Uterus (tissue), 2 donors: Measurements from ENCODE around the gene MGAT4A.

Experiments
- CTCF ChIP-seq, 4 experiments: fragments of 200-600 bp in 2 of 4; fragments of 450-650 bp in 2 of 4; sonication (generic) in 2 of 4; IDR thresholded peaks; one replicate each; pipeline ENCODE4 v1.5.1; 2016 to 2019; ENCODE audit warnings: antibody characterized with exemption in 4 of 4, mild to moderate bottlenecking in 2 of 4, moderate library complexity in 1 of 4
- POLR2A ChIP-seq, 2 donors: fragments of 450-650 bp; IDR thresholded peaks; one replicate each; pipeline ENCODE4 v1.6.1; 2016; ENCODE audit warnings: antibody characterized with exemption in 2 of 2, mild to moderate bottlenecking in 1 of 2, moderate library complexity in 1 of 2

GRCh38 chr2:98726735-98727368 lies 4.1 kb downstream of the MGAT4A start:
- TF ChIP-seq CTCF (IDR thresholded peaks at IDR 0.05) = no peak
- no peak for TF ChIP-seq POLR2A (IDR thresholded peaks at IDR 0.05)
